Measurements from ENCODE around the gene PCP2. TPM values are rescaled to one million over a fixed set of nuclear protein-coding genes. Genes with fewer than 3 reads are reported as not detected.
A peak's percentile ranks its signal among the peaks of the same experiment; 100 is the strongest.

The PCP2 gene
- total and polyA plus RNA-seq, 2 donors: 1.9 to 9.4 TPM

GRCh38 chr19:7636691-7637373, 3.3 kb upstream of the PCP2 start, which contains the start of gene STXBP2:
Gene STXBP2 (plus strand): TSS chr19:7637110. CDS start chr19:7637150, 40 bp downstream.
- Histone ChIP-seq H3K27ac (ENCODE audit: low read depth in 1 of 2, low read length in 1 of 2) (peak within 1 kb of the TSS; percentile 91 to 92), H3K27me3 (ENCODE audit: control insufficient read depth in 2 of 2, insufficient read depth in 1 of 2, low read length in 1 of 2) (no peaks in the 10 kb centered on the region), H3K4me1 (ENCODE audit: control insufficient read depth in 2 of 2, insufficient read depth in 2 of 2, low read length in 2 of 2) (peaks cover 34 to 63% of the 10 kb centered on the region in 2 donors), H3K4me3 (ENCODE audit: low read length in 2 of 2) (peak within 1 kb of the TSS; percentile 86 to 96), H3K9me3 (ENCODE audit: control insufficient read depth in 2 of 2, insufficient read depth in 1 of 2, low read length in 1 of 2) (peaks cover 0 to 8% of the 10 kb centered on the region in 2 donors), H3K36me3 (ENCODE audit: control insufficient read depth in 2 of 2, insufficient read depth in 2 of 2, low read length in 1 of 2) (peaks cover 34 to 38% of the 10 kb centered on the region in 2 donors)
- peak in 8 of 9 donors; percentile 60 to 94 (median 86) for DNase-seq (ENCODE audit: low read depth in 6 of 9, low spot score in 9 of 9)
- WGBS: 5% methylated on average over 61 of the region's 61 CpGs

DNA sequence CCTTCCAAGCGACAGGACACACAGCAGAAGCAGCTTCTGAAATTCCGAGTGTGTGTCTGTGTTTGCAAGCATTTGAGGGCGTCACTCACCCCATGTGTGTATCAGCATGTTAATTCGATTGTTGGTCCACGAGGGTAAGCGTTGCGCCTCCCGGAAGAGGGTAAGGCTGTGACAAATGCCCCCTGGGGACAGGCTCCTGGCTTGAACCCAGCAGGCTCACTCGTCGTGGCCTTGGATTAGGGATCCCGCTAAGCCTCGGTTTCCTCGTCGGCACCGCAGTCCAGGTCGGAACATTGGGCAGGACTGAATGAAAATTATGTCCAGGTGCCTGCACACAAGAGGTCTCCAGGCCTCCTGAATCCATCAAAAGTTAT, 2.8 kb upstream of the PCP2 start:
- Histone ChIP-seq H3K9me3 (ENCODE audit: control insufficient read depth in 2 of 2, insufficient read depth in 1 of 2, low read length in 1 of 2) (peaks cover 0 to 6% of the 10 kb centered on the region in 2 donors), H3K36me3 (ENCODE audit: control insufficient read depth in 2 of 2, insufficient read depth in 2 of 2, low read length in 1 of 2) (peaks cover 35 to 39% of the 10 kb centered on the region in 2 donors), H3K27me3 (ENCODE audit: control insufficient read depth in 2 of 2, insufficient read depth in 1 of 2, low read length in 1 of 2) (no peaks in the 10 kb centered on the region), H3K27ac (ENCODE audit: low read depth in 1 of 2, low read length in 1 of 2) (peak overlapping the region; percentile 84 to 91), H3K4me3 (ENCODE audit: low read length in 2 of 2) (peak overlapping the region; percentile 86 to 96), H3K4me1 (ENCODE audit: control insufficient read depth in 2 of 2, insufficient read depth in 2 of 2, low read length in 2 of 2) (peaks cover 32 to 58% of the 10 kb centered on the region in 2 donors)
- no peak for DNase-seq (ENCODE audit: low read depth in 6 of 9, low spot score in 9 of 9)
- 81% methylated on average over 16 of the region's 16 CpGs for WGBS

DNA sequence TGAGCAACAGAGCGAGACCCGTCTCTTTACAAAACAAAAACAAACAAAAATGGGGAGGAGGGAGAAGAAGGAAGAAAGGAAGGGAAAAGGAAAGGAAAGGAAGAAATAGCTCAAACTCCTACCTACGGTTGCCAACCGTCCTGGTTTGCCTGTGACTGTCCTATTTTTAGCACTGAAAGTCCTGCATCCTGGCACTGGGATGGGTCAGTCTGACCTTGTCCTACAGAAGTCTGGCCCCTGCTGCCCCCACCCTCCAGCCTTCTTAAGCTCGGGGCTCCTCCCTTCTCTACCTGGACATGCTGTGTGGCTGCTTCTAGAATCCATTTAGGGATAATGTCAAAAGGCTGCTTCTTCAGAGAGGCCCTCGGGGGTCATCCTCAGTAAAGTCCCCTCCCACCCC, 2.2 kb upstream of the PCP2 start:
- Histone ChIP-seq H3K27me3 (ENCODE audit: control insufficient read depth in 2 of 2, insufficient read depth in 1 of 2, low read length in 1 of 2) (no peaks in the 10 kb centered on the region), H3K36me3 (ENCODE audit: control insufficient read depth in 2 of 2, insufficient read depth in 2 of 2, low read length in 1 of 2) (peaks cover 33 to 34% of the 10 kb centered on the region in 2 donors), H3K4me3 (ENCODE audit: low read length in 2 of 2) (no peak overlapping the region), H3K4me1 (ENCODE audit: control insufficient read depth in 2 of 2, insufficient read depth in 2 of 2, low read length in 2 of 2) (peaks cover 34 to 57% of the 10 kb centered on the region in 2 donors), H3K27ac (ENCODE audit: low read depth in 1 of 2, low read length in 1 of 2) (no peak overlapping the region), H3K9me3 (ENCODE audit: control insufficient read depth in 2 of 2, insufficient read depth in 1 of 2, low read length in 1 of 2) (peaks cover 0 to 6% of the 10 kb centered on the region in 2 donors)
- WGBS: 89% methylated on average over 6 of the region's 6 CpGs
- DNase-seq (ENCODE audit: low read depth in 6 of 9, low spot score in 9 of 9): no peak

GRCh38 chr19:7632340-7633203, 947 bp downstream of the PCP2 start:
- Histone ChIP-seq H3K4me3 (ENCODE audit: low read length in 2 of 2) (no peak overlapping the region), H3K9me3 (ENCODE audit: control insufficient read depth in 2 of 2, insufficient read depth in 1 of 2, low read length in 1 of 2) (peaks cover 0 to 9% of the 10 kb centered on the region in 2 donors), H3K27ac (ENCODE audit: low read depth in 1 of 2, low read length in 1 of 2) (no peak overlapping the region), H3K4me1 (ENCODE audit: control insufficient read depth in 2 of 2, insufficient read depth in 2 of 2, low read length in 2 of 2) (peaks cover 40 to 54% of the 10 kb centered on the region in 2 donors), H3K36me3 (ENCODE audit: control insufficient read depth in 2 of 2, insufficient read depth in 2 of 2, low read length in 1 of 2) (peaks cover 15 to 20% of the 10 kb centered on the region in 2 donors), H3K27me3 (ENCODE audit: control insufficient read depth in 2 of 2, insufficient read depth in 1 of 2, low read length in 1 of 2) (no peaks in the 10 kb centered on the region)
- 97% methylated on average over 40 of the region's 40 CpGs for WGBS
- no peak for DNase-seq (ENCODE audit: low read depth in 6 of 9, low spot score in 9 of 9)

DNA sequence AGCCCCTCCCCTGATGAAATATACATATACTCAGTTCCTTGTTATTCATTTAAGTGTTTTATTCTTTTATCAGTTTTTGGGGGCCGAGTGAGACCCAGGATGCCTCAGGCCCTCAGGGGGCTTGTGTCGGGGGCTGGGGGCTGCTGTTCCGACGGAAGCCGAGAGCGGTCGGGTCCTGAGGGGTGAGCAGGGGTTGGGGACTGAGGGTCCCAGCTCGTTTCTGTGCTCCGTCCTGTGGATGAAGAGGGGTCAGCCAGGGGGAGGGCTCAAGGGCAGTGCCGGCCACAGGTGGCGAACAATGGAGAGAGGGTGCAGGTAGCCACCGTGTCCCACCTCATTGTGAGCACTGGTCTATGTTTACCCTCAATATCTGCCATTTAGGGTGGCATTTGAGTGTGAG, 1.9 kb downstream of the PCP2 start:
- H3K9me3 ChIP-seq (ENCODE audit: control insufficient read depth in 2 of 2, insufficient read depth in 1 of 2, low read length in 1 of 2): peaks cover 0 to 6% of the 10 kb centered on the region in 2 donors
- peaks cover 38 to 48% of the 10 kb centered on the region in 2 donors for H3K4me1 ChIP-seq (ENCODE audit: control insufficient read depth in 2 of 2, insufficient read depth in 2 of 2, low read length in 2 of 2)
- no peak overlapping the region for H3K4me3 ChIP-seq (ENCODE audit: low read length in 2 of 2)
- no peak overlapping the region for H3K27ac ChIP-seq (ENCODE audit: low read depth in 1 of 2, low read length in 1 of 2)
- no peaks in the 10 kb centered on the region for H3K27me3 ChIP-seq (ENCODE audit: control insufficient read depth in 2 of 2, insufficient read depth in 1 of 2, low read length in 1 of 2)
- DNase-seq (ENCODE audit: low read depth in 6 of 9, low spot score in 9 of 9): no peak
- H3K36me3 ChIP-seq (ENCODE audit: control insufficient read depth in 2 of 2, insufficient read depth in 2 of 2, low read length in 1 of 2): peaks cover 22 to 28% of the 10 kb centered on the region in 2 donors
- WGBS: 96% methylated on average over 12 of the region's 12 CpGs

- peak; percentile 95 to 99 (median 98) for DNase-seq (ENCODE audit: low read depth in 6 of 9, low spot score in 9 of 9)
- peaks cover 33 to 49% of the 10 kb centered on the region in 2 donors for H3K36me3 ChIP-seq (ENCODE audit: control insufficient read depth in 2 of 2, insufficient read depth in 2 of 2, low read length in 1 of 2)
- no peaks in the 10 kb centered on the region for H3K27me3 ChIP-seq (ENCODE audit: control insufficient read depth in 2 of 2, insufficient read depth in 1 of 2, low read length in 1 of 2)
- WGBS: under 1% methylated on average over 40 of the region's 40 CpGs
- H3K27ac ChIP-seq (ENCODE audit: low read depth in 1 of 2, low read length in 1 of 2): peak within 1 kb of the TSS; percentile 81 to 83
- peak within 1 kb of the TSS; percentile 82 to 91 for H3K4me3 ChIP-seq (ENCODE audit: low read length in 2 of 2)
- peaks cover 28 to 43% of the 10 kb centered on the region in 2 donors for H3K4me1 ChIP-seq (ENCODE audit: control insufficient read depth in 2 of 2, insufficient read depth in 2 of 2, low read length in 2 of 2)
- H3K9me3 ChIP-seq (ENCODE audit: control insufficient read depth in 2 of 2, insufficient read depth in 1 of 2, low read length in 1 of 2): peaks cover 0 to 3% of the 10 kb centered on the region in 2 donors
These were observed 4.0 kb downstream of the PCP2 start, which contains the start of the genes PET100 and XAB2 for GRCh38 chr19:7629347-7630054. Gene PET100 (plus strand): TSS chr19:7629793. CDS start chr19:7629834, 41 bp downstream. Gene XAB2 (minus strand): TSS chr19:7629545. CDS start chr19:7629527, 18 bp downstream.

DNA sequence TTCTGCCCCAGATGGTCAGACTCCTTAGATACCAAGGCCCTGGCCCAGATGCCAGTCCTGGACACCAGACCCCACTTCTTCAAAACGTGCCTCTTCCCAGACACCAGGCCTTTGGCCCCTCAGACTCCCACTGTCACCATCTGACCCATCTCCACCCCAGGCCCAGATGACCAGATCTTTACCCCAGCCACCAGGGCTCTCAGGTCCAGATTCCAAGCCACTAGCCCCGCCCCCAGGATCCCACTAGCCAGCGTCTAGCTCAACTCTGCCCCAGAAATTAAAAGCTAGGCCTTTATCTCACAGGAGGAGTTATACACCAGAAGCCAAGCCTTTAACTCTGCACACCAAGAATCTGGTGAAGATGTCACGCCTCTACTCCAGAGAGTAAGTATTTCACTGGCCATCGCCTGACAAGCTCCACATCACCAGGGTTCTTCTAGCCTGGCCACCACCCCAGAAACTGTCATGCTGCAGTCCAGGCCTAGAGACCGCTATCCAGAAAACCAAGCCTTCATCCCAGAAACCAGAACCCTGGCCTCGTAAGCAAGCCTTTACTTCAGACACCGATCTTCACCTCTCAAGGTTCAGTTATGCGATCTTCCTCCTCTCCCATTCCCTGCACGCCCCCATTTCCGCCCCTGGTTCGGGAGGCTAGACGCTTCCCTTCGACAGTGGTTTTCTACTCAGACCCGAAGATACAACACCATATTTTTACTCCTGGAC, 4.8 kb downstream of the PCP2 start:
- H3K36me3 ChIP-seq (ENCODE audit: control insufficient read depth in 2 of 2, insufficient read depth in 2 of 2, low read length in 1 of 2): peaks cover 40 to 56% of the 10 kb centered on the region in 2 donors
- 8% methylated on average over 15 of the region's 15 CpGs for WGBS

GRCh38 chr19:7627166-7627565, 6.4 kb downstream of the PCP2 start:
- Histone ChIP-seq H3K4me3 (ENCODE audit: low read length in 2 of 2) (no peak overlapping the region), H3K27me3 (ENCODE audit: control insufficient read depth in 2 of 2, insufficient read depth in 1 of 2, low read length in 1 of 2) (no peaks in the 10 kb centered on the region), H3K9me3 (ENCODE audit: control insufficient read depth in 2 of 2, insufficient read depth in 1 of 2, low read length in 1 of 2) (peaks cover 2 to 3% of the 10 kb centered on the region in 2 donors), H3K27ac (ENCODE audit: low read depth in 1 of 2, low read length in 1 of 2) (no peak overlapping the region), H3K4me1 (ENCODE audit: control insufficient read depth in 2 of 2, insufficient read depth in 2 of 2, low read length in 2 of 2) (peaks cover 18 to 28% of the 10 kb centered on the region in 2 donors), H3K36me3 (ENCODE audit: control insufficient read depth in 2 of 2, insufficient read depth in 2 of 2, low read length in 1 of 2) (peaks cover 47 to 65% of the 10 kb centered on the region in 2 donors)
- 98% methylated on average over 24 of the region's 24 CpGs for WGBS
- no peak for DNase-seq (ENCODE audit: low read depth in 6 of 9, low spot score in 9 of 9)

More for the DNA sequence above, 4.8 kb downstream of the PCP2 start:
- DNase-seq (ENCODE audit: low read depth in 6 of 9, low spot score in 9 of 9): no peak
- peaks cover 23 to 38% of the 10 kb centered on the region in 2 donors for H3K4me1 ChIP-seq (ENCODE audit: control insufficient read depth in 2 of 2, insufficient read depth in 2 of 2, low read length in 2 of 2)
- no peaks in the 10 kb centered on the region for H3K27me3 ChIP-seq (ENCODE audit: control insufficient read depth in 2 of 2, insufficient read depth in 1 of 2, low read length in 1 of 2)
- H3K9me3 ChIP-seq (ENCODE audit: control insufficient read depth in 2 of 2, insufficient read depth in 1 of 2, low read length in 1 of 2): peaks cover 0 to 3% of the 10 kb centered on the region in 2 donors
- peak overlapping the region; percentile 82 to 91 for H3K4me3 ChIP-seq (ENCODE audit: low read length in 2 of 2)
- peak overlapping the region; percentile 44 to 66 for H3K27ac ChIP-seq (ENCODE audit: low read depth in 1 of 2, low read length in 1 of 2)
